GM18526 (cell line): ENCODE data around the gene SPACDR.
A peak's percentile ranks its signal among the peaks of the same experiment; 100 is the strongest.

Experiments
- POLR2A ChIP-seq: IDR thresholded peaks from 3 replicates; pipeline ENCODE4 v1.6.1; 2011; ENCODE audit not compliant: insufficient read length; ENCODE audit errors: extremely low read depth

The SPACDR gene

DNA sequence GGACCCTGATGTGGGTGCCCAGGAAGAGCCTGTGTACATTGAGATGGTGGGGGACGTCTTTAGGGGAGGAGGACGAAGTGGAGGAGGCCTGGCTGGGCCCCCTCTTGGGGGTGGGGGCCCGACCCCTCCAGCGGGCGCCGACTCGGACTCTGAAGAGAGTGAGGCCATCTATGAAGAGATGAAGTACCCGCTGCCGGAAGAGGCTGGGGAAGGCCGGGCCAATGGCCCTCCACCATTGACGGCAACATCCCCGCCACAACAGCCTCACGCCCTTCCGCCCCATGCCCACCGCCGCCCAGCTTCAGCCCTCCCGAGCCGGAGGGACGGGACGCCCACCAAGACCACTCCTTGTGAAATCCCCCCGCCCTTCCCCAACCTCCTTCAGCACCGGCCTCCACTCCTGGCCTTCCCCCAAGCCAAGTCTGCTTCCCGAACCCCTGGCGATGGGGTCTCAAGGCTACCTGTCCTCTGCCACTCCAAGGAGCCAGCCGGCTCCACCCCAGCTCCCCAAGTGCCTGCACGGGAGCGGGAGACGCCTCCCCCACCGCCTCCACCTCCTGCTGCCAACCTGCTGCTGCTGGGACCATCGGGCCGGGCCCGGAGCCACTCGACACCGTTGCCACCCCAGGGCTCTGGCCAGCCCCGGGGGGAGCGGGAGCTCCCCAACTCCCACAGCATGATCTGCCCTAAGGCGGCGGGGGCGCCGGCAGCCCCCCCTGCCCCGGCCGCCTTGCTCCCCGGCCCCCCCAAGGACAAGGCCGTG lies 24.5 kb upstream of the SPACDR start:
- no peak for TF ChIP-seq POLR2A

- no peak for TF ChIP-seq POLR2A
Measured at GRCh38 chr7:100486753-100487446, 22.8 kb upstream of the SPACDR start.

DNA sequence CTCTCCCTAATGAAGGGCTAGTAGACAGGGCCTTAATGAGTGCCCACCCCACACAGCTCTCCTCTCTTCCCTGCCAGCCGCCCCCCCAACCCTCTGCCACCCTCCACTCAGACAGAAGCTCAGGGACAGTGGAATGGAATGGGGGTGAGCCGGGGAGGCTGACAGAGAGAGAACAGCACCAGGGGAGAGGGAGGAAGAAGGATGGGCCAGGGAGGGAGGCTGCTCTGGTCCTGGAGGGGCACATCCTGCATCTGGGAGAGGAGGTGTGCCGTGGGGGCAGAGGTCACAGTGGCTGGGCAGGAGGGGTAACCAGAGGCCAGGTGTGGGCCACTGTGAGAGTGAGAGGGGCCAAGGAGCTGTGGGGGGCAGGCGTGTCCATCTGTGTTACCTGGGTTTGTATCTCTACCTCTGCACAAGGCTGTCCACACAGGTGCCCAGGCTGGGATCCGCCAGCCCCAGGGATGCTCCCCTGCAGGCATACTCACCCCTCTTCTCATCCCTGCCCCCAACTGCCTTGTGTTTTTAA lies 22.1 kb upstream of the SPACDR start:
- no peak for TF ChIP-seq POLR2A

GRCh38 chr7:100485471-100485876 lies 21.4 kb upstream of the SPACDR start:
- TF ChIP-seq POLR2A, result no peak

- TF ChIP-seq POLR2A, result no peak
Measured at GRCh38 chr7:100484673-100485045, 20.6 kb upstream of the SPACDR start.

DNA sequence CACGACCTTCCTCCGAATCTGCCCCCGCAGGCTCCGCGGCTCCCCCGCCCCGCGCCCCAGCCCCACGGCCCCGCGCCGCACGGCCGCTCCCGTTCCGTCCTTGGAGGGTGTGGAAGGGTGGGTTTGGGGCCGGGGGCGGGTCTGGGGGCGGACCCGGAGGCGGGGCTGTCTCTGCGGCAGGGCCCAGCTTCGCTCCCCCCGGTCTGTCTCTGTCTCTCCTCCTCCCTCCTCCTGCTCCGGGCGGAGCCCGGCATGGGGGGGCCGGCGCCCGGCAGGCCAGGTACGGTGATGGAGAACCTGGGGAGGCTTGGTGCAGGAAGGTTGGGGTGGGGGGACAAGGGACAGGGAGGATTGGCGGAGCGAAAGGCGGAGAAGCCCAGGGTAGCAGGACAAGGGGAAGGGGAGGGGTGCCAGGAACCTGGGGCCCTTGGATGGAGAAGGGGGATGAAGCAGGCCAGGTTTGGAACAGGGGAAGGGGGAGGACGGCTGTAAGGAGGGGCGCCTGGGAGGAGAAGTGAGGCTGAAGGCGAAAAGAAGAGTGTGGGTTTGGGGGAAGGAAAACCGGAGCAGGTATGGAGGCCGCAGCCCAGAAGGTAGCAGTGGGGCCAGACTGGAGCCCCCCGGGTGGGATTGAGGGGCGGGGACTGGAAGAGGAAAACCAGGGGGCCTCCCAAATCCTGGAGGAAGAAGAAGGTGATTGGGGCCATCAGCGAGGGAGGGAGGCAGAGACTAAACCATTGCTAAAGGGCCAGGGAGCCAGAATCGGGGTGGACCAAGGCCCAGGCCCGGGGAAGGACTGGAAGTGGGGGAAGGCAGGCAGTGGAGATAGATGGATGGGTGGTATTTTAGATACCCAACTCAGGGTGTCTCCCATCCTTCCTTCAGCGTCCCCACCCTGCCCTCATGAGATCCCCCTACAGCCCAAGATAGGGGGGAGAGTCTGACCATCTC lies 19.9 kb upstream of the SPACDR start, which contains the start of gene NYAP1:
TSS of gene NYAP1 (plus strand) at position 206 of the 951 bp plus-strand sequence. CDS start 1,385 bp downstream, outside the sequence.
- no peak for TF ChIP-seq POLR2A

DNA sequence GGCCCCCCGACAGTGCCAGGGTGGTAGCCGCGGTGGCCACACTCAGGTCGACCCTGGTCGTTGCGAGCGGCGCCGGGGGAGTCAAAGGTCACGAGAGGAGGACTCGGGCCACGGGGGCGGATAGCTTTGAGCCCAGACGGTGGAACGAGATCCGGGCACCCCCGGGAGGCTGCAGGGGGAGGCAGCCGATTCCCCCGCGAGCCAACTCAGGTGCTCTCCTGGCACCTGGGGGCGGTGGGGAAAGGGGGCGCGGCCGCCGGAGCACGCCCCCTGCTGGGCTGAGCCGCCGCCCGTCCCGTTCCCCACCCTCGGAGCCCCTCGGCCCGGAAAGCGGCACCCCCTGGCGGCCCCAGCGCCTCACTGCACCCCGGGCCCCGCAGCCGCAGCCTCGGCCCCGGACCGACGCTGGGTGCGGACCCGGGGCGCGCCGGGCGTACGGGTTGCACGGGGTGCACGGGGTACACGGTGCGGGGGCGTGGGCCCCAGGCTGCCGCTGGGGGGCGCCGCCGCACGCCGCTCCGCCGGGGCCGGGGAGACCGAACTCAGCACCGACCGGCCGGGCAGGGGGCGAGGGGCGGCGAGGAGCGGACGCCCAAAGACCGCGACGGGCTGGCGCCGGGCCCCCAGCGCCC lies 19.1 kb upstream of the SPACDR start:
- no peak for TF ChIP-seq POLR2A

- TF ChIP-seq POLR2A, result no peak
Measured at GRCh38 chr7:100482728-100483089, 18.6 kb upstream of the SPACDR start.

- TF ChIP-seq POLR2A, result no peak
Measured at GRCh38 chr7:100481466-100481865, 17.4 kb upstream of the SPACDR start.

GRCh38 chr7:100478958-100479660 lies 15.0 kb upstream of the SPACDR start, which contains the start of gene TSC22D4:
Gene TSC22D4 (minus strand): TSS chr7:100479214. CDS start chr7:100478038, 1,176 bp downstream.
- peak; percentile 66 for TF ChIP-seq POLR2A

- no peak for TF ChIP-seq POLR2A
Measured at GRCh38 chr7:100477871-100478267, 13.8 kb upstream of the SPACDR start.

GRCh38 chr7:100476903-100477870 lies 13.1 kb upstream of the SPACDR start:
- TF ChIP-seq POLR2A, result no peak
